BE2C (cell line): ENCODE data around the gene TFF2.

Source experiments
- DNase-seq: peaks from one replicate; pipeline ENCODE4 v3.0.0-alpha.2; 2020
- H3K27me3 ChIP-seq: fragments of 250-450 bp; sonication (Bioruptor Pico); 2 replicates; pipeline ENCODE4 v1.5.1; 2020; ENCODE audit warnings: mild to moderate bottlenecking
- H3K36me3 ChIP-seq: fragments of 250-450 bp; sonication (Bioruptor Pico); 2 replicates; pipeline ENCODE4 v1.5.1; 2020; ENCODE audit warnings: mild to moderate bottlenecking
- H3K4me1 ChIP-seq: fragments of 250-450 bp; sonication (Bioruptor Pico); 2 replicates; pipeline ENCODE4 v1.5.1; 2020
- H3K4me3 ChIP-seq: 2 replicates; pipeline ENCODE4 v1.5.1; 2011; ENCODE audit warnings: low read depth, low read length
- H3K9me3 ChIP-seq: fragments of 250-450 bp; sonication (Bioruptor Pico); 2 replicates; pipeline ENCODE4 v1.5.1; 2020
- TF ChIP-seq, protein P1 (sequence below): IDR thresholded peaks from 2 replicates; pipeline ENCODE4 v1.5.1; 2012; ENCODE audit warnings: mild to moderate bottlenecking, low read depth, low read length

The TFF2 gene

DNA sequence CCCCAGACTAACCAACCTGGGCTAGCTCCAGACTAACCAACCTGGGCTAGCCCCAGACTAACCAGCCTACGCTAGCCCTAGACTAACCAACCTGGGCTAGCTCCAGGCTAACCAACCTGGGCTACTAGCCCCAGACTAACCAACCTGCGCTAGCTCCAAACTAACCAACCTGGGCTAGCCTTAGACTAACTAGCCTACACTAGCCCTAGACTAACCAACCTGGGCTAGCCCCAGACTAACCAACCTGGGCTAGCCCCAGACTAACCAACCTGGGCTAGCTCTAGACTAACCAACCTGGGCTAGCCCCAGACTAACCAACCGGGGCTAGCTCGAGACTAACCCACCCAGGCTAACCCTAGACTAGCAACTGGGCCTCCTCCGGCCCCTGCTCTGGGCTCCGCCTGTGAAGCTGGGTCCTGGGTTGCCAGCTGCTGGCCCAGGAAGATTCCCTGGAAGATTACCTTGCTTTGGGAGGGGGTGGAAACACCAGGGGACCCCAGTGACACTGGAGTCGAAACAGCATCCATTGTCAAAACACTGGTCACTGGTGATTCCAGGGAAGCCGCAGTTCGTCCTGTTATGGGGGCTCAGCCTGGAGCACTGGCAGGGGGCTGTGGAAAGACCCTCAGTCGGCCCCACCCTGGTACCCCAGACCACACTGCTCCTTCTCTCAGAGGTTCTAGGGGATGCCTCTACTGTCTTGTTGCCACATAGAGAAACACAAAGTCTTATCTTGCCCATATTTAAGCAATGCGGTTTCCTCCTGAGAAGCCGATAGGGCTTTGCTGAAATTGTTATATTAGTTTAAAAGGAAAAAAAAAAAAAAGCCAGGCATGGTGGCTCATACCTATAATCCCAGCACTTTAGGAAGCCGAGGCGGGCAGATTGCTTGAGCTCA, 1.1 kb downstream of the TFF2 start:
- DNase-seq = no peak
- Histone ChIP-seq H3K27me3 (no peaks in the 10 kb centered on the region), H3K9me3 (no peaks in the 10 kb centered on the region)

DNA sequence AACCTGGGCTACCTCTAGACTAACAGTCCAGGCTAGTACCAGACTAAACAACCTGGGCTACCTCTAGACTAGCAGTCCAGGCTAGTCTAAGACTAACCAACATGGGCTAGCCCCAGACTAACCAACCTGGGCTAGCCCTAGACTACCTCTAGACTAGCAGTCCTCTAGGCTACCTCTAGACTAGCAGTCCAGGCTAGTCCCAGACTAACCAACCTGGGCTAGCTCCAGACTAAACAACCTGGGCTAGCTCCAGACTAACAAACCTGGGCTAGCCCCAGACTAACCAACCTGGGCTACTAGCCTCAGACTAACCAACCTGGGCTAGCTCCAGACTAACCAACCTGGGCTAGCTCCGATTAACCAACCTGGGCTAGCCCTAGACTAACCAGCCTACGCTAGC, 2.0 kb downstream of the TFF2 start:
- Histone ChIP-seq H3K36me3 (no peaks in the 10 kb centered on the region), H3K4me3 (no peak overlapping the region), H3K9me3 (no peaks in the 10 kb centered on the region), H3K4me1 (no peaks in the 10 kb centered on the region), H3K27me3 (no peaks in the 10 kb centered on the region)
- TF ChIP-seq, protein P1, sequence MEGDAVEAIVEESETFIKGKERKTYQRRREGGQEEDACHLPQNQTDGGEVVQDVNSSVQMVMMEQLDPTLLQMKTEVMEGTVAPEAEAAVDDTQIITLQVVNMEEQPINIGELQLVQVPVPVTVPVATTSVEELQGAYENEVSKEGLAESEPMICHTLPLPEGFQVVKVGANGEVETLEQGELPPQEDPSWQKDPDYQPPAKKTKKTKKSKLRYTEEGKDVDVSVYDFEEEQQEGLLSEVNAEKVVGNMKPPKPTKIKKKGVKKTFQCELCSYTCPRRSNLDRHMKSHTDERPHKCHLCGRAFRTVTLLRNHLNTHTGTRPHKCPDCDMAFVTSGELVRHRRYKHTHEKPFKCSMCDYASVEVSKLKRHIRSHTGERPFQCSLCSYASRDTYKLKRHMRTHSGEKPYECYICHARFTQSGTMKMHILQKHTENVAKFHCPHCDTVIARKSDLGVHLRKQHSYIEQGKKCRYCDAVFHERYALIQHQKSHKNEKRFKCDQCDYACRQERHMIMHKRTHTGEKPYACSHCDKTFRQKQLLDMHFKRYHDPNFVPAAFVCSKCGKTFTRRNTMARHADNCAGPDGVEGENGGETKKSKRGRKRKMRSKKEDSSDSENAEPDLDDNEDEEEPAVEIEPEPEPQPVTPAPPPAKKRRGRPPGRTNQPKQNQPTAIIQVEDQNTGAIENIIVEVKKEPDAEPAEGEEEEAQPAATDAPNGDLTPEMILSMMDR = no peak
- no peak for DNase-seq

More for the DNA sequence above, 1.1 kb downstream of the TFF2 start:
- no peaks in the 10 kb centered on the region for H3K36me3 ChIP-seq
- TF ChIP-seq, protein P1 = no peak
- no peaks in the 10 kb centered on the region for H3K4me1 ChIP-seq
- no peak overlapping the region for H3K4me3 ChIP-seq

DNA sequence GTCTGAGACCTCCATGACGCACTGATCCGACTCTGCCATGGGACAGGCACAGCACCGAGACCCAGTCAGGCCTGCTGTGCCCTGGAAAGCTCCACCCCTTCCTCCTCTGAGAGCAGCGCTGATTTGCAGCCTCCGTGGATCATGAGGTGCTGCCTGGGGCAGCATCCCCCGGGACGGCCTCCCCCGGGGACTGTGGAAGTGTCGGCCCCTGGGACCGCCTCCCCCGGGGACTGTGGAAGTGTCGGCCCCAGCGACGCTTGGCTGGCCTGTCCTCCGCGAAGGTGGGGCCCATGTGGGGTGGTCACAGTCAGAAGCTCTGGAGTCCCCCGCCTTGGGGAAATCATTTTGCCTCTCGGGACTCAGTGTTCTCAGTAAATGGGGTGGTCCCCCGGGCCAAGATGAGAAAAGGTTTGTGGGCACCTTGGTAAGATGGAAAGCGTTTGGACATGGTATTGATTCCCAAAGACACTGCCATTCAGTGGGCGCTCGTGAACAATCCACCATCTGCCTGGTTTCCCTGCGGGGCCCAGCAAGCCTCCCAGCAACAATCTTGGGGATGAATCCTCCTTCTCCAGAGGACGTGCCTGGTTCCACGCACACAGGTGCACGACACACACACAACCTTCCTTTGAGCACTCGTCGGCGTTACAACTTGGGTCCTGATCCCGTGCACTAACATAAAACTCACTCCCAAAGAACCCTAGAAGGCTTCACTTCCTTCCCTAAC, 3.0 kb downstream of the TFF2 start:
- no peaks in the 10 kb centered on the region for H3K4me1 ChIP-seq
- no peaks in the 10 kb centered on the region for H3K9me3 ChIP-seq
- TF ChIP-seq, protein P1 = no peak
- DNase-seq = no peak
- H3K36me3 ChIP-seq = no peaks in the 10 kb centered on the region
- H3K4me3 ChIP-seq = no peak overlapping the region
- no peaks in the 10 kb centered on the region for H3K27me3 ChIP-seq

DNA sequence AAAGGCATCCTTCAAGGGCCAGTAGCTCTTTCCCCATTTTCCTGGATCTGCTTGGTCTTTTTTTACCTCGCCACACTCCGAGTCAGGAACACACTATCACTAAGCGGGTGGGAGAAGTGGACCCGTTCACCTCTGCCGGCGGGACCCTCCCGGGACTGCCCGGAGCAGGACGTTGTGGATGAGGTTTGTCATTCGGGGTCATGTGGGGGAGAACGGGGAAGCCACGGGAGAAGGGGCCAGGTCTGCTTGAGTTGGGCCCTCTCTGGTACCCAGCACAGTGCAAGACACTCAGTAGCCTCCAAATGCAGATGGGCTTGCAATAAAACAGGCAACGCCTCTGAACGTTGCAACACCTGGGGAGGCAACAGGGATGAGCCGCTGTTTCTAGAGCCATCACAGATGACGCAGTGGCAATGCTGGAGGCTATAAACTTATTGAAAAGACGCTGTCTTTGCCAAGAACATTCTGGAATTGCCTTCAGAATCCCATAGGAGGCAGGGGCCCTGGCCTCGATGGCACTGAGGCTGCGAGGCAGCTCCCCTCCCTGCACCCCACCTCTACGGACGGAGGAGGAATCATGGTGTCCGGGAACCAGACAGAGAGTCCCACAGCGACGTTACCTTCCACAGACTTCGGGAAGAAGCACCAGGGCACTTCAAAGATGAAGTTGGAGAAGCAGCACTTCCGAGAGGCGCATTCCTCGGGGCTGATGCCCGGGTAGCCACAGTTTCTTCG, 3.8 kb downstream of the TFF2 start:
- DNase-seq = no peak
- Histone ChIP-seq H3K4me3 (no peak overlapping the region), H3K27me3 (no peaks in the 10 kb centered on the region), H3K36me3 (no peaks in the 10 kb centered on the region), H3K9me3 (no peaks in the 10 kb centered on the region), H3K4me1 (no peaks in the 10 kb centered on the region)
- TF ChIP-seq, protein P1 = no peak

DNA sequence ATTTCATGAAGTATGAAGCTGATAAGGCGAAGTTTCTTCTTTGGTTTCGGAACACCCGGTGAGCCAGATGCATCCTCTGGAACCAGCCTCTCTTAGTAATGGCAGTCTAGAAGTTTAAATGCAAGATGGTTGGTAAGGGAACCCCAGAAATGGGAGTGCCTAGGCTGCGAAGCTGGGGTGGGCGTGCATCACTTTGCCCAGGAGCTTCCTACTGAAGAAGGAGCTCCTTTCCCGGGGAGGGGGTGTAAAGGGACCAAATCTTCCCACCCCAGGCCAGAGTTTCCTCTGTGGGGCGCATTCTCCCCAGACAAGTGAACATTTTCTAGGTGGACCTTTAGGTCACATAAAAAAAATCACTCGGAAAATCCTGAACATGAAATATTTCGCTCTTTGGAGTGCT, 4.4 kb downstream of the TFF2 start:
- no peak overlapping the region for H3K4me3 ChIP-seq
- no peaks in the 10 kb centered on the region for H3K36me3 ChIP-seq
- H3K9me3 ChIP-seq = no peaks in the 10 kb centered on the region
- H3K27me3 ChIP-seq = no peaks in the 10 kb centered on the region
- no peaks in the 10 kb centered on the region for H3K4me1 ChIP-seq
- TF ChIP-seq, protein P1 = no peak
- no peak for DNase-seq
